ENCODE data around the gene LYRM1. TPM values are rescaled to one million over a fixed set of nuclear protein-coding genes. Genes with fewer than 3 reads are reported as not detected.
"Not testable (repeated sequence)": the region's sequence is repeated elsewhere in the genome, so short reads cannot be mapped to it uniquely, and the experiment has no call there.

Gene LYRM1
- total RNA-seq, 1 donor from 2014 or later: 31.7 TPM

GRCh38 chr16:20920091-20920490 is 19.5 kb downstream of the LYRM1 start:
- H3K27me3 Mint-ChIP-seq: no peaks in the 10 kb centered on the region
- H3K36me3 Mint-ChIP-seq: peaks cover 25% of the 10 kb centered on the region
- no peak overlapping the region for H3K27ac Mint-ChIP-seq
- TF ChIP-seq CTCF (conservative IDR thresholded peaks at IDR 0.05): no peak
- H3K4me1 Mint-ChIP-seq (ENCODE audit: unreplicated experiment): peaks cover 4% of the 10 kb centered on the region
- no peak overlapping the region for H3K4me3 Mint-ChIP-seq
- no peak for DNase-seq (ENCODE audit: extremely low spot score, unreplicated experiment)
- no peaks in the 10 kb centered on the region for H3K9me3 Mint-ChIP-seq

- peaks cover 22% of the 10 kb centered on the region for H3K36me3 Mint-ChIP-seq
- no peak overlapping the region for H3K4me3 Mint-ChIP-seq
- no peaks in the 10 kb centered on the region for H3K9me3 Mint-ChIP-seq
- H3K27ac Mint-ChIP-seq: no peak overlapping the region
- TF ChIP-seq CTCF (conservative IDR thresholded peaks at IDR 0.05): no peak
- H3K27me3 Mint-ChIP-seq: no peaks in the 10 kb centered on the region
- peaks cover under 1% of the 10 kb centered on the region for H3K4me1 Mint-ChIP-seq (ENCODE audit: unreplicated experiment)
- DNase-seq (ENCODE audit: extremely low spot score, unreplicated experiment): no peak
Observed at GRCh38 chr16:20920799-20921198, 20.2 kb downstream of the LYRM1 start.

- Mint-ChIP-seq H3K27ac (no peak overlapping the region), H3K4me3 (no peak overlapping the region), H3K36me3 (peaks cover 7% of the 10 kb centered on the region), H3K27me3 (no peaks in the 10 kb centered on the region), H3K4me1 (ENCODE audit: unreplicated experiment) (no peaks in the 10 kb centered on the region), H3K9me3 (no peaks in the 10 kb centered on the region)
- TF ChIP-seq CTCF (conservative IDR thresholded peaks at IDR 0.05): no peak
- DNase-seq (ENCODE audit: extremely low spot score, unreplicated experiment): no peak
Observed at GRCh38 chr16:20923876-20924275, 23.3 kb downstream of the LYRM1 start.

GRCh38 chr16:20925751-20926150 is 25.2 kb downstream of the LYRM1 start:
- no peaks in the 10 kb centered on the region for H3K4me1 Mint-ChIP-seq (ENCODE audit: unreplicated experiment)
- no peaks in the 10 kb centered on the region for H3K27me3 Mint-ChIP-seq
- no peaks in the 10 kb centered on the region for H3K9me3 Mint-ChIP-seq
- no peak overlapping the region for H3K27ac Mint-ChIP-seq
- no peak for TF ChIP-seq CTCF (conservative IDR thresholded peaks at IDR 0.05)
- DNase-seq (ENCODE audit: extremely low spot score, unreplicated experiment): no peak
- peaks cover 3% of the 10 kb centered on the region for H3K36me3 Mint-ChIP-seq
- no peak overlapping the region for H3K4me3 Mint-ChIP-seq

GRCh38 chr16:20928774-20929411 is 28.3 kb downstream of the LYRM1 start:
- Mint-ChIP-seq H3K36me3 (no peaks in the 10 kb centered on the region), H3K4me1 (ENCODE audit: unreplicated experiment) (no peaks in the 10 kb centered on the region), H3K27me3 (no peaks in the 10 kb centered on the region), H3K27ac (no peak overlapping the region), H3K4me3 (no peak overlapping the region), H3K9me3 (no peaks in the 10 kb centered on the region)
- no peak for DNase-seq (ENCODE audit: extremely low spot score, unreplicated experiment)
- no peak for TF ChIP-seq CTCF (conservative IDR thresholded peaks at IDR 0.05)

GRCh38 chr16:20929676-20930364 is 29.2 kb downstream of the LYRM1 start:
- H3K9me3 Mint-ChIP-seq; DNase-seq (ENCODE audit: extremely low spot score, unreplicated experiment); H3K36me3 Mint-ChIP-seq; H3K27me3 Mint-ChIP-seq; H3K4me3 Mint-ChIP-seq; H3K4me1 Mint-ChIP-seq (ENCODE audit: unreplicated experiment); H3K27ac Mint-ChIP-seq: not testable (repeated sequence)

Data from type B pancreatic cell (in vitro differentiated cells).